Natural killer cell (primary cell): ENCODE results near the gene SPDL1. TPM values are rescaled to one million over a fixed set of nuclear protein-coding genes. Genes with fewer than 3 reads are reported as not detected.

ENCODE experiments used
- ATAC-seq, 3 donors: fragments of 150-1000 bp in 2 of 3; fragments of 200-7000 bp in 1 of 3; cut with Tn5 transposase; 1 replicate in 1 of 3; 2 replicates in 2 of 3; pipeline ENCODE4 v1.10.0; 2021; ENCODE audit warnings: mild to moderate bottlenecking in 2 of 3, moderate library complexity in 2 of 3
- DNase-seq, 2 donors: peaks; one replicate each; pipeline versions ENCODE4 v3.0.0 to v3.0.0-alpha.2; 2013 to 2021; ENCODE audit warnings: mixed read lengths in 1 of 2
- H3K27ac ChIP-seq: one replicate; pipeline ENCODE4 v1.5.1; 2013; ENCODE audit warnings: mild to moderate bottlenecking, low read length
- H3K27me3 ChIP-seq: one replicate; pipeline ENCODE4 v1.6.1; 2013; ENCODE audit warnings: low read length; ENCODE audit not compliant: control insufficient read depth, insufficient read depth
- H3K36me3 ChIP-seq: one replicate; pipeline ENCODE4 v1.6.1; 2013; ENCODE audit warnings: low read length; ENCODE audit not compliant: control insufficient read depth, insufficient read depth
- H3K4me1 ChIP-seq: one replicate; pipeline ENCODE4 v1.6.1; 2013; ENCODE audit warnings: low read length; ENCODE audit not compliant: control insufficient read depth, insufficient read depth
- H3K4me3 ChIP-seq: one replicate; pipeline ENCODE4 v1.5.1; 2013; ENCODE audit warnings: low read length
- H3K9me3 ChIP-seq: one replicate; pipeline ENCODE4 v1.6.1; 2013; ENCODE audit warnings: low read length; ENCODE audit not compliant: control insufficient read depth, insufficient read depth
- H3K27ac Mint-ChIP-seq, 2 donors: one replicate each; pipeline ENCODE4 v1.8.0; 2022; ENCODE audit warnings: mild to moderate bottlenecking in 2 of 2, mixed read lengths in 2 of 2, moderate library complexity in 1 of 2
- H3K27me3 Mint-ChIP-seq, 2 donors: one replicate each; pipeline ENCODE4 v1.8.0; 2022; ENCODE audit warnings: low read depth in 2 of 2, mixed read lengths in 2 of 2
- H3K36me3 Mint-ChIP-seq: one replicate; pipeline ENCODE4 v1.8.0; 2022; ENCODE audit warnings: mixed read lengths
- H3K4me1 Mint-ChIP-seq, 2 donors: one replicate each; pipeline ENCODE4 v1.8.0; 2022; ENCODE audit warnings: mixed read lengths in 2 of 2
- H3K4me3 Mint-ChIP-seq: one replicate; pipeline ENCODE4 v1.8.0; 2022; ENCODE audit warnings: mild to moderate bottlenecking, moderate library complexity, mixed read lengths
- H3K9me3 Mint-ChIP-seq, 2 donors: one replicate each; pipeline ENCODE4 v1.8.0; 2022; ENCODE audit warnings: mixed read lengths in 2 of 2
- CTCF ChIP-seq: fragments of 200-600 bp; IDR thresholded peaks from one replicate; pipeline ENCODE4 v1.8.0; 2022; ENCODE audit warnings: antibody characterized with exemption
- WGBS: methylation state at CpG from one replicate; pipeline ENCODE4 v1.1.7; 2013; ENCODE audit warnings: missing lambda C conversion rate; ENCODE audit not compliant: insufficient coverage; 5-methylcytosine and 5-hydroxymethylcytosine counted together
- intact Hi-C: fragments of 100-400 bp; cut with micrococcal nuclease; formaldehyde crosslinking; loops from one replicate; pipeline ENCODE4 v1.14.2; 2022
- total RNA-seq, 4 donors: library from RNA; stranded (reverse); fragments of 120-200 nt in 1 of 4; gene quantifications; one replicate each; pipeline versions ENCODE4 v1.2.3 to v1.2.4, GENCODE V29; 2013 to 2022

The SPDL1 gene
- total RNA-seq, 3 donors from 2014 or later (not counting 1 experiment from before 2014, with no cell fraction given) = 6.5 to 19.1 (median 10.2) TPM

DNA sequence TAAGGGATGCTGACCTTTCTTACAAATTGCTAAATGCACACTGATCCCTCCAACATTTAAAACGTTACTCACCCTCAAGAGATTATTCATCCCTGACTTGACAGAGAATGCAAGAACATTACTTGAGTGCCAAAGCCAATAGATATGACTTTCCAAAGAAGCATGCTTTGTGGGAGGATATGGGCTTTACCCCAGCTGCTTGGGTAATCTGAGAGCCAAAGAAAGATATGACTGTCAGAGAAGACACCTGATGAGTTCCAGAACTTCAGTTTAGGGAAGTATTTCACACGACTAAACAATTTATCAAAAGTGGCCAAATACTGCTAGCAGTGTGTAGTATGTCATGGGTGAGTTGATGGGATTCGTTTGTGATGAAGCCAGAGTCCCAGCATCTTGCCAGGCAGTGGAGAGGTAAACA, 7.4 kb upstream of the SPDL1 start:
- WGBS = 32% methylated on average over 3 of the region's 3 CpGs
- Mint-ChIP-seq H3K27ac (no peak overlapping the region), H3K36me3 (no peaks in the 10 kb centered on the region), H3K4me3 (no peak overlapping the region), H3K27me3 (peaks cover 37 to 57% of the 10 kb centered on the region in 2 donors), H3K4me1 (no peaks in the 10 kb centered on the region), H3K9me3 (no peaks in the 10 kb centered on the region)
- intact Hi-C loops = no loop called here
- H3K4me1 ChIP-seq = no peaks in the 10 kb centered on the region
- no peak overlapping the region for H3K4me3 ChIP-seq
- TF ChIP-seq CTCF = no peak
- no peaks in the 10 kb centered on the region for H3K9me3 ChIP-seq
- H3K36me3 ChIP-seq = no peaks in the 10 kb centered on the region
- no peak overlapping the region for H3K27ac ChIP-seq
- peaks cover 22% of the 10 kb centered on the region for H3K27me3 ChIP-seq
- DNase-seq = no peak
- ATAC-seq = no peak

DNA sequence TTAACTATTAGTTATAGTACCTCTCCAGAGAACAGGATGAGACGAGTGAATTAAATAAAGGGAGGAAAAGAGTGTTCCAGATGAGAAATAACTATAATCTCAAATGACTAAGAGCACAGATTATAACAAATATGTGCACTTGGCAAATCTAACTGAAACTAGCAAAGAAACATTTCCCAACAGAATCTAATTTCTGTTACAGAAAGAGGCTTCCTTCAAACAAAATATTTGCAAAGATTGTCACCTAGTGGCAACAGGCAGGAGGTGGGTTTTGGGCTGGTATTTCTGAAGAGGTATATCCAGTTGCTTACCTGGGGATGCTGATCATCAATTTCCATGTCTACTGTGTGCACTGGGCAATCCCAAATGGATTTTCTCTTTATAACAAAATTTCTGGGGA, 5.6 kb upstream of the SPDL1 start:
- H3K4me1 ChIP-seq = no peaks in the 10 kb centered on the region
- ATAC-seq = no peak
- H3K27me3 ChIP-seq = peaks cover 19% of the 10 kb centered on the region
- Mint-ChIP-seq H3K27me3 (peaks cover 30 to 53% of the 10 kb centered on the region in 2 donors), H3K36me3 (no peaks in the 10 kb centered on the region), H3K27ac (no peak overlapping the region), H3K4me3 (no peak overlapping the region), H3K4me1 (peaks cover 0 to 5% of the 10 kb centered on the region in 2 donors), H3K9me3 (no peaks in the 10 kb centered on the region)
- no CpG with 5 or more reads among the region's 1 CpG for WGBS
- intact Hi-C loops = no loop called here
- TF ChIP-seq CTCF = no peak
- no peaks in the 10 kb centered on the region for H3K36me3 ChIP-seq
- no peak for DNase-seq
- H3K4me3 ChIP-seq = no peak overlapping the region
- H3K27ac ChIP-seq = no peak overlapping the region
- no peaks in the 10 kb centered on the region for H3K9me3 ChIP-seq

DNA sequence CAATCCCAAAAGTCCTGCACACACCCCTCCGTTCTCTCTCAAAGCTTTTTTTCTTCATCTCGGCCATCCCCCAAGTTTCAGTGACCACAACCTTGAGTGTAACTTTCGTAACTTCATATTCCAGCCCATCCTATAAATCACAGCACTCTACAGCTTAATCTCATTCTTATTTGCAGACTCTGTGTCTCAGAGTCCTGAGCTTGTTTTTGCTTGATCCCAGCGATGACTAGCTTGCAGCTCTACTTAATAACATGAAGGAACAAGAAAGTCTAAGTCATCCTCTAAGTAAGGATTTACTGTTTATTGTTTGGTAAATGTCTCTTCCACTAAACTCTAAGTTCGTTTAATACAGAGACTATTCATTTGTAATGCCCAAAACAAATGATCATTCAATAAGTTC, 2.6 kb upstream of the SPDL1 start:
- no peak overlapping the region for H3K27ac Mint-ChIP-seq
- no peaks in the 10 kb centered on the region for H3K36me3 Mint-ChIP-seq
- ATAC-seq = no peak
- Histone ChIP-seq H3K27me3 (peaks cover 8% of the 10 kb centered on the region), H3K4me1 (peaks cover 8% of the 10 kb centered on the region), H3K27ac (no peak overlapping the region), H3K4me3 (no peak overlapping the region), H3K36me3 (no peaks in the 10 kb centered on the region), H3K9me3 (no peaks in the 10 kb centered on the region)
- no peak for TF ChIP-seq CTCF
- peaks cover 4 to 23% of the 10 kb centered on the region in 2 donors for H3K4me1 Mint-ChIP-seq
- DNase-seq = no peak
- H3K27me3 Mint-ChIP-seq = peaks cover 13 to 30% of the 10 kb centered on the region in 2 donors
- no peak overlapping the region for H3K4me3 Mint-ChIP-seq
- intact Hi-C loops = loop anchor here (1.0 to 2.0 kb wide), 2 partner anchors 592 to 902 kb away; no protein-coding TSS in a partner anchor
- WGBS = 73% methylated on average over 4 of the region's 5 CpGs
- no peaks in the 10 kb centered on the region for H3K9me3 Mint-ChIP-seq
